Stimulated activated CD8-positive, alpha-beta memory T cell treated with anti-CD3 and anti-CD28 coated beads, Interleukin-7, amount 100 ng/mL, for 48 hours (primary cell): ENCODE results near the gene EPB41L4A.
"Not testable (repeated sequence)": the region's sequence is repeated elsewhere in the genome, so short reads cannot be mapped to it uniquely, and the experiment has no call there.

Experiments
- DNase-seq, 2 donors: peaks; one replicate each; pipeline ENCODE4 v3.0.0-alpha.2; 2020; ENCODE audit warnings: low read depth in 1 of 2; ENCODE audit errors: extremely low read depth in 1 of 2

EPB41L4A gene

DNA sequence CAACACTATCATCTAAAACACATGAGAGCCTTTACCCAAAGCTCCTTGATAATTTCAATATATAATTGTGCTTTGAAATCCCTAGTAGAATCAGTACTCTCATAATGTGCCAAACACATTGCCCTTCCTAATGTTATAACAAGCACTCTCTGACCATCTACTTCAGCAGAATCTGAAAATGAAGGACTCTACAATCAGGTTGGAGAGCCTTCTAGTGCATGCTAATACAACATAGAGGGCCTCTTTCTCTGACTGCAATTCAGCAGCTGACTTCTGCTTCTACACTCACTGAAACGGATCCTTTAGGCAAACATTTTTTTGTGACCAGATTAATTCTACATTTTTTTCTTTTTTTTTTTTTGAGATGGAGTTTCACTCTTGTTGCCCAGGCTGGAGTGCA lies 155.6 kb downstream of the EPB41L4A start:
- no peak for DNase-seq

- DNase-seq = no peak
Observed at GRCh38 chr5:112258571-112258970, 160.5 kb downstream of the EPB41L4A start.

GRCh38 chr5:112257976-112258375 lies 161.1 kb downstream of the EPB41L4A start:
- DNase-seq = no peak

- DNase-seq = no peak
Observed at GRCh38 chr5:112257005-112257404, 162.1 kb downstream of the EPB41L4A start.

DNA sequence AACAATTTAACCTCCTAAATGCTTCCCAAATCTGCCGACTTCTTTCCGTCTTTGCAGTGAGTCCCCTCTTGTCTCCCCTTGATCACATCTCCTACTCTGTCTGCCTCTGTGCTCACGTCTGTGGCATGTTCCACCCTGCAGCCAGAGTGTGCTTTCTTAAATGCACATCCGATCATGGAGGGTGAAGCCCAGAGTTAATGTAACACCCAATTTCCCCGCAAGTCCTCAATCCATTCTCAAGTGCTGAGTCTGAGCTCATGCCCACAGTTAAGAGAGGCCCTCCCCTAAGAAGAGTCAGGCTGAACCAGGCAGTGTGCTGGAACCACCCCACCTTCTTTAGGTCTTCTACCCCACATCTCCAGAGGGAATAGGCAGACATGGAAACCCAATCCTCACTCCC lies 164.8 kb downstream of the EPB41L4A start:
- no peak for DNase-seq

DNA sequence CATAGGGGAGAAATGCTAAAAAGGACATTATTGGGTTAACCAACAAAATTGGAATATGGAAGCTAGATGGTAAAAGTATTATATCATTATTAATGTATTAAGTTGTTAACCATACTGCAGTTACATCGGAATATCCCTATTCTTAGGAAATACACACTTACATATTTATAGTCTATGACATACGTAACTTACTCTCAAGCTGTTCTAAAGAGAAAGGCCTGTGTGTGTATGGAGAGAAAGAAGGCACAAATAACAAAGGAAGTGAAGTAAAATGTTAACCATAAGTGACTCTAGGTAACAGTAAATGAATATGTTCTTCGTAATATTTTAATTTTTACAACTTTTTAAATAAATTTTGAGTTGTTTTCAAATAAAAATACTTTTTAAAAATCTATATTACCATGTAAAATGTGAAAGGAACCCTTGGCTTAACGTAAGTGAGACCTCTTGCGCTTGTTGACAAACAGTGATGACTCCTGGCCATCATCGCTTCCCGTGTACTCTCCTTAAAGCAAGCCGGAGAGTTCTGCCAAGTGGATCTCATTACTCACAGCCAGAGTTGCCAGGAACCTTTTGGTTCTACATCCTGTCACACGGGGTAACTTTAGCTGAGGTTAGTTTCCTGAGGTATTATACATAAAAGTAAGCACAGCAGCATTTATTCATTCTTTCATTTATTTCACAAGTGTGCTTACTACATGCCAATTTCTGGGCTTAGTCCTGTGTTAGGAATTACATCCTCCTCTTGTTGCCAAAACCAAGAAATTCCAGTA lies 165.4 kb downstream of the EPB41L4A start:
- DNase-seq = no peak

GRCh38 chr5:112250551-112250950 lies 168.5 kb downstream of the EPB41L4A start:
- no peak for DNase-seq

DNA sequence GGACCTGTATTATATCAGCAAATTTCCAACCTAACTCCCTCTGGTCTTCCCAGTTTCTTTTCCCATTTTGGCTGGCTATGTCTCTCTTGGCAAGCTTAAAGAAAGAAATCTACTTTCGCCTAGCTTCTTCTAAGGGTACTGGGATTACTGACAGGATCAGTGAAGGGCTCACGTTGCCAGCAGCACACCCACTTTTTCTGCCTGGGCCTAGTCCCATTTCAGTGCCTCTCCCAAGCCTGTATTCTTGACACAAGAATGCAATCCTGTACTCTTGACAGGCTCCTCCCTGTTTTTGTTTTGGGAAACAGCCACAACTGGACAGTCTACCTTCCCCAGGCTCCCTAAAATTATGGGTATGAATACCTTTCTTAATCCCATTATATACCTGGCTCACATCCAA lies 170.5 kb downstream of the EPB41L4A start:
- no peak for DNase-seq

GRCh38 chr5:112247960-112248359 lies 171.1 kb downstream of the EPB41L4A start:
- DNase-seq = no peak

DNA sequence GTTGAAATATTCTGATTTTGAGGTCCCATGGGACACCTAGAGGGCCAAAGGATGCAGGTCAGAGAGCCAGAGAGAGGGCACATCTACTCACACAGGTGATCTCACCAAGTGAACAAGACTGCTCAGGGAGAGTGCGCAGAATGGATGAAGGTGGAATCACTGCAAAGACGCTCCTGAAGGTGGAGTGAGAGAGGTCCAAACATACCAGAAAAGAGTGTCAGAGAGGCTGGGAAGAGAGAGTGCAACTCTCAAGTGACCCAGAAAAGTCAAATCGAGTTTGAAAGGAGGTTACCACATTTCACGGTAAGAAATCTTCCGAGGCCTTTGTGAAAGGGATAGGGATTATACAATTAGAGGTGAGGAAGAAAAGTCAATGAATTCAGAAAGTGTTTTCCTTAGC lies 173.4 kb downstream of the EPB41L4A start:
- DNase-seq = no peak

DNA sequence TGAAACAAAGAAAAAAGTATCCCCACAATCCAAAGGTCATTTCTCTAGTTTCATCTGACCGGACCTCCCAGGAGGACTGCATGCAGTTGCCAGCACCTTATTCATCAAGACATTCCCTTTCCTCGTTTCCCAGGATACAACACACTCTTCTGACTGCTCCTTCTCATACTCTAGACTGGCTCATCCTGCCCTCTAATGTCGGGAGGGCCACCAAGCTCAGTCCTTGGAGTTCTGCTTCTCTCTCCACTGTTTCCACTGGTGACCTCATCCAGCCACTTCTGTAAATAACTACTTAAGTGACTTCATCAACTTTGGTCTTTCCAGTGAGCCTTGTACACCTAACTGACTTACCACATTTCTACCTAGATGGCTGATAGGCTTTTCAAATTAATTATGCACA lies 179.1 kb downstream of the EPB41L4A start:
- DNase-seq = no peak

- no peak for DNase-seq
Observed at GRCh38 chr5:112238473-112238872, 180.6 kb downstream of the EPB41L4A start.

DNA sequence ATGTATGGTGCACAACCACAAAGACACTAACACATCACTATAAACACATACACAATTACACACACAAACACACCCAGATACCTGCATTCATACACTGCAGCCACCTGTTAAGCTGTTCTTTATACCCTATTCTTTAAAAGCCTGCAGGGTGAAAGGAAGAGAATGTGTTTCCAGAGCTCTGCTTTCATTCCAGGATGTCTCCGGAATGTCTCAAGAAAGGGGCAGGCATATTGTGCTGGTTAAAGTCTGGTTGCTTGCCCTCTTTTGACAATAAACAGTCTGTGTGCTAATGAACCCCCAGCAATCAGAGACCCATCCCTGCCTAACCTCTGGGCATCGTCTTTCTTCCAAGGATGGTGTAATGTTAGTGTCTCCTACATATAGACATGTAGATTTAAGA lies 181.6 kb downstream of the EPB41L4A start:
- DNase-seq = no peak

GRCh38 chr5:112234000-112234399 lies 185.1 kb downstream of the EPB41L4A start:
- no peak for DNase-seq

DNA sequence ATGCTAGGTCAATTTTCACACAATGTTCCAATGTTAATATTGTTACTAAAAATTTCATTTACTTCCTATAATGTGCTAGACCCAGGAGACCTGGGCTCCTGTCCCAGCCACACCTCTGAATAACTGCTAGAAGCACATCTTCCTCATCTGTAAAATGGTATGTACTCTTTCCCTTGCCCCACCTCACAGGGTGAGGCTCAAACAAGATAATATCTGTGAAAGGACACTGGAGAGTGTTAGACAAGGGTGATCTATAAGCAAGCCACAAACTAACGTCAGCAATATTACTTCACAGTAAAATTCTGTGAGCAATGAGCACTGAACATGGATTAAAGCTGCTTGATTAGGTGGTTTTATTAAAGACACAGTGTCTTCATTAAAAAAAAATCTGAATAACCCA lies 186.4 kb downstream of the EPB41L4A start:
- no peak for DNase-seq

GRCh38 chr5:112230606-112231005 lies 188.5 kb downstream of the EPB41L4A start:
- DNase-seq = no peak

DNA sequence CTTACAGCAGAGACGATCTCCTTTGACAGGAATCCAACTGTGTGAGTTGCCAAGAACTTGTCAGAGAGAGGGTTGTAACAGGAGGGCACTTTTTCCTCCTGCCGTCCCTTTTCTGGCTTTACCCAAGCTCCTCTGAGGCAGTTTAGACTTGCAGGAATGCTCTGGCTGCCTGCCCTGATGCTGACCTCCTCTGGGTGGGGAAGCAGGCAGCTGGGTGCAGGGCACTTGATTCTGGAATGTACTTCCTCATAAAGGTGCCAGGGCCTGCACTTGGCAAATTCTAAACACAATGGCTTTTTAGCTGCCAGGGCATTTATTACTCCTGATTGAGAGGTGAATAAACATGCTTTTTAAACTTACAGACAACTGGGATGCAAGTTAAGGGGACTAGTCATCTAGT lies 190.4 kb downstream of the EPB41L4A start:
- no peak for DNase-seq

GRCh38 chr5:112227911-112228631 lies 191.0 kb downstream of the EPB41L4A start:
- DNase-seq = no peak

DNA sequence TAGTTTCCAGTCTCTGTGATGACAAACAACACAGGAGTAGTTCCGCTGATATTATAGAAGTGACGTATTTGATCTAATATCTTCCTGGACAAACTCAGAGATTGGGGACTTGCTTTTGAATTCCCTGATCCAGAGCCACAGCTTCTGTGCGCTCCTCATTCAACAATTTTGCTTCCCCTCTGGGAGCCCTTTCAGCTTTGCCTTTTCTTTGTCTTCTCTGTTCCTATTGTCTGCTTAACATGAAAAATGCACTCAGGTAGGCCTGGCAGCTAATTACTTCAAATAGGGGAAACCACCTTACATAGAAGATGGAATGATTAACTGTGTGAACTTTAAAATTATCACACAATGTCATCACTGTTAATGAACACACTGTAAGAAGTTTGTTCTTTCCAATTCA lies 192.9 kb downstream of the EPB41L4A start:
- no peak for DNase-seq

DNA sequence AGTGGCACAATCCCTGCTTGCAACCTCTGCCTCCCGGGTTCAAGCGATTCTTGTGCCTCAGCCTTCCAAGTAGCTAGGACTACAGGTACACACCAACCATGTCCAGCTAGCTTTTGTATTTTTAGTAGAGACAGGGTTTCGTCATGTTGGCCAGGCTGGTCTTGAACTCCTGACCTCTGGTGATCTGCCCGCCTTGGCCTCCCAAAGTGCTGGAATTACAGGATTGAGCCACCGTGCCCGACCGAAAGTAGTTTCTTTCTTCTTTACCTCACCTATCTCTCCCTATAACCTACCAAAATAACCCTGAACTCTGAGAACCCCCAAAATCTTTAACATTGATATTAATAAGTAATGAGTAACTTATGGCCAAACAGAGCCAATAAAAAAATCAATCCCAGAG lies 196.1 kb downstream of the EPB41L4A start:
- DNase-seq = not testable (repeated sequence)

DNA sequence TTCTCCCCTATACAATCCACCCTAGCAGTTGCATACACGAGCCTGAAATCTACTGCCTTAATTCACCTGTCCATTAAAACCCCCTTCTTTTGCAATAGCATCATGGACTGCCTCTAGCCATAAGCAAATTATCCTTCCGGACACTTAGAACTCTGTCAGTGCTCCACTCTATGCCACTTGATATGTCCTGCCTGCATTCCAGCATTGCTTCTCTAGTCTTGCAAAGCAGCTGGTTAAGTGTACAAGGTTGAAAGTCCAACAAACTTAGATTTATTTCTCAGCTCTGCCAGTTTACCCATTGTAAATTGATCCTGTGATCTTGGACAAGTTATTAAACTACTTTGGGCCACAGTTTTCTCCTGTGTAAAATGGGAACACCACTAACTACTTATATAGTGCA lies 197.9 kb downstream of the EPB41L4A start:
- DNase-seq = no peak

- DNase-seq = no peak
Observed at GRCh38 chr5:112219000-112219399, 200.1 kb downstream of the EPB41L4A start.
